K562 (cell line): ENCODE data around the gene HSD17B2. TPM values are rescaled to one million over a fixed set of nuclear protein-coding genes. Genes with fewer than 3 reads are reported as not detected.

Experiments
- ATAC-seq: fragments of 200-7000 bp; cut with Tn5 transposase; 3 replicates; pipeline ENCODE4 v1.9.1; 2020; ENCODE audit warnings: moderate library complexity
- Bru-seq: library from RNA; stranded (reverse); fragments of 400-500 nt; gene quantifications from one replicate; lab custom pipeline; 2021; lab: Mats Ljungman, UMichigan
- BruChase-seq, 2 experiments: library from RNA; stranded (reverse); fragments of 400-500 nt; gene quantifications; one replicate each; lab custom pipeline; 2021; lab: Mats Ljungman, UMichigan
- BruUV-seq: library from RNA; stranded (reverse); fragments of 400-500 nt; replicated peaks from 2 replicates; lab custom pipeline; 2021; lab: Mats Ljungman, UMichigan
- CTCF ChIA-PET: fragments of 300-600 bp; formaldehyde crosslinking; extraction: SDS; loops from one replicate; lab custom pipeline; 2021; ENCODE audit warnings: low intra/inter-chr PET ratio; lab: Yijun Ruan, JAX
- POLR2A ChIA-PET: fragments of 300-600, 350-650 bp; sonication (Branson Sonifier 250); formaldehyde crosslinking; extraction: SDS; loops from one replicate; lab custom pipeline; 2021; ENCODE audit warnings: antibody characterized with exemption, inconsistent platforms; lab: Yijun Ruan, JAX
- DNase-seq, 4 experiments: peaks; one replicate each; pipeline versions ENCODE4 v3.0.0 to v3.0.0-alpha.2; 2011 to 2018; ENCODE audit warnings: low spot score in 3 of 4, mixed read lengths in 3 of 4; ENCODE audit errors: extremely low read depth in 1 of 4
- FAIRE-seq: peaks from 2 replicates; lab custom pipeline; 2011; peaks lifted over from hg19 to GRCh38; lab: Jason Lieb, UNC
- H2AFZ ChIP-seq: 2 replicates; pipeline ENCODE4 v1.6.0; 2011; ENCODE audit warnings: low read depth, low read length, control low read depth, inconsistent platforms
- H3K27ac ChIP-seq: fragments of 200-600 bp; 3 replicates; pipeline ENCODE4 v1.8.0; 2011; ENCODE audit warnings: low read depth, mild to moderate bottlenecking, control low read depth, inconsistent platforms, low read length, moderate library complexity, mixed read lengths; ENCODE audit errors: extremely low read depth
- H3K27me3 ChIP-seq, 2 experiments: fragments of 300-600 bp in 1 of 2; 2 replicates in 1 of 2; 3 replicates in 1 of 2; pipeline versions ENCODE4 v1.6.0 to v1.8.0; 2011; ENCODE audit warnings: inconsistent platforms in 2 of 2, low read length in 2 of 2, mild to moderate bottlenecking in 1 of 2, mixed read lengths in 1 of 2, moderate library complexity in 1 of 2; ENCODE audit not compliant: control insufficient read depth in 2 of 2, insufficient read depth in 2 of 2
- H3K36me3 ChIP-seq: fragments of 300-600 bp; 3 replicates; pipeline ENCODE4 v1.8.0; 2011; ENCODE audit warnings: mild to moderate bottlenecking, low read length, inconsistent platforms; ENCODE audit not compliant: control insufficient read depth, insufficient read depth
- H3K4me1 ChIP-seq, 2 experiments: fragments of 200-600 bp in 1 of 2; replicated peaks in 1 of 2; 2 replicates in 1 of 2; 3 replicates in 1 of 2; pipeline versions ENCODE4 v1.5.1 to v1.8.0; 2011; ENCODE audit warnings: inconsistent platforms in 2 of 2, low read length in 2 of 2, mild to moderate bottlenecking in 1 of 2, mixed read lengths in 1 of 2, moderate library complexity in 1 of 2; ENCODE audit not compliant: control insufficient read depth in 2 of 2, insufficient read depth in 2 of 2
- H3K4me2 ChIP-seq: 2 replicates; pipeline ENCODE4 v1.6.1; 2011; ENCODE audit warnings: low read length, control low read depth, inconsistent platforms, mixed read lengths; ENCODE audit not compliant: insufficient read depth
- H3K4me3 ChIP-seq: fragments of 200-600 bp; sonication (generic), shearing (Covaris generic); 2 replicates; pipeline ENCODE4 v1.5.1; 2016; ENCODE audit warnings: control low read depth, inconsistent platforms
- H3K79me2 ChIP-seq: fragments of 200-600 bp; 3 replicates; pipeline ENCODE4 v1.8.0; 2011; ENCODE audit warnings: low read length, inconsistent platforms; ENCODE audit not compliant: control insufficient read depth, insufficient read depth
- H3K9ac ChIP-seq, 2 experiments: 2 replicates each; pipeline versions ENCODE4 v1.6.0 to v1.6.1; 2011; ENCODE audit warnings: low read depth in 2 of 2, low read length in 2 of 2, control low read depth in 1 of 2, inconsistent platforms in 1 of 2, mild to moderate bottlenecking in 1 of 2, mixed read lengths in 1 of 2; ENCODE audit not compliant: insufficient read depth in 1 of 2
- H3K9me1 ChIP-seq: one replicate; pipeline ENCODE4 v1.6.0; 2011; ENCODE audit warnings: inconsistent platforms, mild to moderate bottlenecking, low read length, moderate library complexity; ENCODE audit not compliant: control insufficient read depth, insufficient read depth
- H3K9me3 ChIP-seq: replicated peaks from 2 replicates; pipeline ENCODE4 v1.5.1; 2011; ENCODE audit warnings: low read depth, low read length, inconsistent platforms; ENCODE audit not compliant: control insufficient read depth, insufficient read depth
- H4K20me1 ChIP-seq: replicated peaks from 2 replicates; pipeline ENCODE4 v1.6.1; 2011; ENCODE audit warnings: low read length, inconsistent platforms, mixed read lengths; ENCODE audit not compliant: control insufficient read depth, insufficient read depth
- CBFA2T3 ChIP-seq: fragments of 450-650 bp; IDR thresholded peaks from 2 replicates; pipeline ENCODE4 v1.6.1; 2017
- HEY1 ChIP-seq: fragments of 250-450 bp; sonication (Bioruptor Pico); IDR thresholded peaks from 2 replicates; pipeline ENCODE4 v1.5.0; 2020; ENCODE audit warnings: mild to moderate bottlenecking, moderate library complexity, borderline replicate concordance
- RUNX1 ChIP-seq: sonication (generic); IDR thresholded peaks from 2 replicates; pipeline ENCODE4 v1.6.1; 2016; ENCODE audit warnings: antibody characterized with exemption, low read depth
- SAFB ChIP-seq: fragments of 200-400 bp; formaldehyde crosslinking; IDR thresholded peaks from 2 replicates; pipeline ENCODE4 v1.6.1; 2017; ENCODE audit warnings: low read depth, low read length, borderline replicate concordance
- SIX5 ChIP-seq, 2 experiments: IDR thresholded peaks; 2 replicates each; pipeline ENCODE4 v1.6.1; 2011; ENCODE audit warnings: low read length in 2 of 2, borderline replicate concordance in 1 of 2, low read depth in 1 of 2, mild to moderate bottlenecking in 1 of 2, moderate library complexity in 1 of 2; ENCODE audit not compliant: insufficient read depth in 1 of 2
- ZNF589 ChIP-seq: fragments of 200-800 bp; sonication (Bioruptor generic); IDR thresholded peaks from 2 replicates; pipeline ENCODE4 v1.6.1; 2016; ENCODE audit warnings: low read depth, missing genetic modification characterization, missing compliant biosample characterization
- WGBS: fragments of 100-300 bp; shearing (Covaris generic); methylation state at CpG from one replicate; pipeline ENCODE4 v1.1.6; 2016; ENCODE audit warnings: low coverage, mixed read lengths; ENCODE audit not compliant: insufficient coverage; ENCODE audit errors: missing lambda C conversion rate; 5-methylcytosine and 5-hydroxymethylcytosine counted together
- in situ Hi-C: fragments of 300-500 bp; cut with MboI; formaldehyde crosslinking; loops from 4 replicates; pipeline ENCODE4 v1.15.0; 2018; ENCODE audit warnings: inconsistent platforms, mixed read lengths
- intact Hi-C: fragments of 100-400 bp; cut with micrococcal nuclease; formaldehyde crosslinking; loops from 2 replicates; pipeline ENCODE4 v1.14.2; 2022
- long read RNA-seq, 3 experiments: library from polyadenylated mRNA in 2 of 3; library from RNA in 1 of 3; unstranded in 2 of 3; stranded (forward) in 1 of 3; transcript quantifications; one replicate each; pipeline ENCODE4 v2.0.0, GENCODE V29; 2019 to 2022
- polyA minus RNA-seq, 3 experiments: library from RNA; depleted of rRNA, polyadenylated mRNA; stranded (reverse); fragments of >200 nt; gene quantifications; 2 replicates each; pipeline ENCODE4 v1.2.3, GENCODE V29; 2011
- polyA plus RNA-seq, 8 experiments: library from polyadenylated mRNA; depleted of rRNA in 4 of 8; stranded (reverse) in 5 of 8; unstranded in 3 of 8; fragments of >200 nt; fragmentation: Nextera tagmentation in 2 of 8; fragmentation: Illumina TruSeq in 1 of 8; extraction: Ambion mirVana in 2 of 8; extraction: Trizol in 1 of 8; gene quantifications; 2 replicates each; pipeline versions ENCODE4 v1.2.1 to v1.2.3, GENCODE V29; 2011 to 2014; ENCODE audit warnings: inconsistent platforms in 1 of 8, missing spikeins in 1 of 8
- total RNA-seq, 7 experiments: library from RNA; depleted of rRNA in 6 of 7; stranded (reverse); fragments of >200 nt in 6 of 7; fragmentation: Illumina TruSeq in 2 of 7; extraction: Trizol in 2 of 7; gene quantifications; 2 replicates each; pipeline versions ENCODE4 v1.2.1 to v1.2.3, GENCODE V29; 2011 to 2021; ENCODE audit warnings: low replicate concordance in 1 of 7
- TF ChIP-seq, protein P1 (sequence below): fragments of 250-450 bp; sonication (Bioruptor Pico); IDR thresholded peaks from 2 replicates; pipeline ENCODE4 v1.4.0; 2020
- TF ChIP-seq, protein P2 (sequence below): sonication (generic); formaldehyde crosslinking; IDR thresholded peaks from 2 replicates; pipeline ENCODE4 v1.8.1; 2023; ENCODE audit warnings: mild to moderate bottlenecking, missing genetic modification reagents
- TF ChIP-seq, protein P3 (sequence below): fragments of 450-650 bp; formaldehyde crosslinking; IDR thresholded peaks from 2 replicates; pipeline ENCODE4 v1.4.0; 2020; ENCODE audit warnings: mild to moderate bottlenecking

HSD17B2 gene, protein sequence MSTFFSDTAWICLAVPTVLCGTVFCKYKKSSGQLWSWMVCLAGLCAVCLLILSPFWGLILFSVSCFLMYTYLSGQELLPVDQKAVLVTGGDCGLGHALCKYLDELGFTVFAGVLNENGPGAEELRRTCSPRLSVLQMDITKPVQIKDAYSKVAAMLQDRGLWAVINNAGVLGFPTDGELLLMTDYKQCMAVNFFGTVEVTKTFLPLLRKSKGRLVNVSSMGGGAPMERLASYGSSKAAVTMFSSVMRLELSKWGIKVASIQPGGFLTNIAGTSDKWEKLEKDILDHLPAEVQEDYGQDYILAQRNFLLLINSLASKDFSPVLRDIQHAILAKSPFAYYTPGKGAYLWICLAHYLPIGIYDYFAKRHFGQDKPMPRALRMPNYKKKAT
- total RNA-seq (2011; cell fraction: chromatin; rRNA removed; ENCODE audit: low replicate concordance), result not detected in 2 replicates
- not detected in 2 replicates for total RNA-seq (2011; cell fraction: nucleolus; rRNA removed)
- total RNA-seq (2011; cell fraction: nucleoplasm; rRNA removed), result not detected in 2 replicates
- total RNA-seq (2014; rRNA removed) (not detected in 2 replicates), total RNA-seq (2014; rRNA removed; fragmentation: Illumina TruSeq; extraction: Trizol) (not detected in 2 replicates), total RNA-seq (2015; rRNA removed; fragmentation: Illumina TruSeq; extraction: Trizol) (not detected in 2 replicates), total RNA-seq (2021) (not detected in 2 replicates), polyA plus RNA-seq (2011; rRNA removed) (not detected in 2 replicates), polyA plus RNA-seq (2014; fragmentation: Illumina TruSeq; extraction: Trizol) (not detected in 2 replicates), polyA plus RNA-seq (2014; fragmentation: Nextera tagmentation; extraction: Ambion mirVana) (not detected), polyA plus RNA-seq (2014; rRNA removed) (not detected in 2 replicates), polyA minus RNA-seq (2011; rRNA and poly(A)+ RNA removed) (not detected in 2 replicates), Bru-seq, nascent RNA (percentile 2 among the genes with signal in this experiment), BruChase-seq, experiment 1, labeled RNA remaining after a 2-hour chase (percentile 3 among the genes with signal in this experiment), BruChase-seq, experiment 2, labeled RNA remaining after a 6-hour chase (percentile 6 among the genes with signal in this experiment)
- polyA plus RNA-seq (2011; cell fraction: cytosol; rRNA removed), result not detected in 2 replicates
- not detected in 2 replicates for polyA plus RNA-seq (2011; cell fraction: nucleus; rRNA removed)
- not detected in 2 replicates for polyA plus RNA-seq (2012)
- polyA minus RNA-seq (2011; cell fraction: cytosol; rRNA and poly(A)+ RNA removed), result not detected in 2 replicates
- polyA minus RNA-seq (2011; cell fraction: nucleus; rRNA and poly(A)+ RNA removed), result not detected in 2 replicates
- long read RNA-seq, experiment 1, result 0 reads
- long read RNA-seq, experiment 2, result 0 reads
- long read RNA-seq, experiment 3, result 0 reads

DNA sequence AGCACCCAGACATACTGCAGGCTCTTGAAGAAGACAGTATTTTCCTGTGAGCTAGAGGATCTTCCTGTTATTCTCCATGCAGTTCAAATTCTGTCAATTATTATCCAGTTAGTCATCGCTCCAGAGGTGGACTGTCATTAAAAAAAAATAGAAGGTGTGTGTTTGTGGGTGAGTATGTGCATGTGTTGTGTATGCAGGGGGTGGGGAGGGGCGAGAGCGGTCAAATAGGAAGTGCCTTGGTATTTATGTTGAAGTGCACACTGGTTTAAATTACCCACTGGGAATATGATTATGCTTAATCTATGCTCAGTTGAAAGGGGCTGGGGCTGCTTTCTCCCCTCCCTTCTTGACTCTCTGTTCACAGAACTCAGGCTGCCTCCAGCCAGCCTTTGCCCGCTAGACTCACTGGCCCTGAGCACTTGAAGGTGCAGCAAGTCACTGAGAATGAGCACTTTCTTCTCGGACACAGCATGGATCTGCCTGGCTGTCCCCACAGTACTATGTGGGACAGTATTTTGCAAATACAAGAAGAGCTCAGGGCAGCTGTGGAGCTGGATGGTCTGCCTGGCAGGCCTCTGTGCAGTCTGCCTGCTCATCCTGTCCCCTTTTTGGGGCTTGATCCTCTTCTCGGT lies at the start of gene HSD17B2:
Gene HSD17B2, plus strand, starts transcription at position 273 of the 632 bp plus-strand sequence. Its CDS starts 172 bp downstream, at position 445.
- ATAC-seq (no peak), FAIRE-seq (no peak), DNase-seq (no peak)
- in situ Hi-C loops, result no loop called here
- ChIA-PET POLR2A (no interaction called here), CTCF (no interaction called here)
- Histone ChIP-seq H3K27ac (no peak within 1 kb of the TSS), H4K20me1 (no peaks in the 10 kb centered on the region), H3K27me3 (no peaks in the 10 kb centered on the region; a peak in 3 of 5 replicates), H3K4me1 (no peaks in the 10 kb centered on the region), H3K4me3 (no peak within 1 kb of the TSS), H3K9ac (no peak within 1 kb of the TSS), H3K9me3 (no peaks in the 10 kb centered on the region), H3K9me1 (no peaks in the 10 kb centered on the region), H2AFZ (no peak within 1 kb of the TSS), H3K36me3 (no peaks in the 10 kb centered on the region), H3K79me2 (no peaks in the 10 kb centered on the region), H3K4me2 (no peak within 1 kb of the TSS)
- intact Hi-C loops, result no loop called here
- no TSS peak for BruUV-seq
- 1% methylated on average over 6 of the region's 6 CpGs for WGBS
- TF ChIP-seq, protein P1, sequence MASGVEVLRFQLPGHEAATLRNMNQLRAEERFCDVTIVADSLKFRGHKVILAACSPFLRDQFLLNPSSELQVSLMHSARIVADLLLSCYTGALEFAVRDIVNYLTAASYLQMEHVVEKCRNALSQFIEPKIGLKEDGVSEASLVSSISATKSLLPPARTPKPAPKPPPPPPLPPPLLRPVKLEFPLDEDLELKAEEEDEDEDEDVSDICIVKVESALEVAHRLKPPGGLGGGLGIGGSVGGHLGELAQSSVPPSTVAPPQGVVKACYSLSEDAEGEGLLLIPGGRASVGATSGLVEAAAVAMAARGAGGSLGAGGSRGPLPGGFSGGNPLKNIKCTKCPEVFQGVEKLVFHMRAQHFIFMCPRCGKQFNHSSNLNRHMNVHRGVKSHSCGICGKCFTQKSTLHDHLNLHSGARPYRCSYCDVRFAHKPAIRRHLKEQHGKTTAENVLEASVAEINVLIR, result no peak
- TF ChIP-seq ZNF589 (no peak), SAFB (no peak), CBFA2T3 (no peak), HEY1 (CRISPR knock-in tag) (no peak), RUNX1 (no peak), SIX5 (IDR thresholded peaks at IDR 0.05; ENCODE audit: borderline replicate concordance in 1 of 2, insufficient read depth in 1 of 2, low read depth in 1 of 2, low read length in 2 of 2) (no peak)
- TF ChIP-seq, protein P2, sequence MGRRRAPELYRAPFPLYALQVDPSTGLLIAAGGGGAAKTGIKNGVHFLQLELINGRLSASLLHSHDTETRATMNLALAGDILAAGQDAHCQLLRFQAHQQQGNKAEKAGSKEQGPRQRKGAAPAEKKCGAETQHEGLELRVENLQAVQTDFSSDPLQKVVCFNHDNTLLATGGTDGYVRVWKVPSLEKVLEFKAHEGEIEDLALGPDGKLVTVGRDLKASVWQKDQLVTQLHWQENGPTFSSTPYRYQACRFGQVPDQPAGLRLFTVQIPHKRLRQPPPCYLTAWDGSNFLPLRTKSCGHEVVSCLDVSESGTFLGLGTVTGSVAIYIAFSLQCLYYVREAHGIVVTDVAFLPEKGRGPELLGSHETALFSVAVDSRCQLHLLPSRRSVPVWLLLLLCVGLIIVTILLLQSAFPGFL, result no peak
- TF ChIP-seq, protein P3, sequence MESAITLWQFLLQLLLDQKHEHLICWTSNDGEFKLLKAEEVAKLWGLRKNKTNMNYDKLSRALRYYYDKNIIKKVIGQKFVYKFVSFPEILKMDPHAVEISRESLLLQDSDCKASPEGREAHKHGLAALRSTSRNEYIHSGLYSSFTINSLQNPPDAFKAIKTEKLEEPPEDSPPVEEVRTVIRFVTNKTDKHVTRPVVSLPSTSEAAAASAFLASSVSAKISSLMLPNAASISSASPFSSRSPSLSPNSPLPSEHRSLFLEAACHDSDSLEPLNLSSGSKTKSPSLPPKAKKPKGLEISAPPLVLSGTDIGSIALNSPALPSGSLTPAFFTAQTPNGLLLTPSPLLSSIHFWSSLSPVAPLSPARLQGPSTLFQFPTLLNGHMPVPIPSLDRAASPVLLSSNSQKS (CRISPR knock-in tag), result no peak
